Measurements from ENCODE around the gene ABCC1. TPM values are rescaled to one million over a fixed set of nuclear protein-coding genes. Genes with fewer than 3 reads are reported as not detected.

The ABCC1 gene
- total RNA-seq, 1 donor from 2014 or later = 21.8 TPM

GRCh38 chr16:15996432-15997109, 47.2 kb downstream of the ABCC1 start:
- H3K4me1 Mint-ChIP-seq (ENCODE audit: unreplicated experiment) = peaks cover 14% of the 10 kb centered on the region
- H3K27me3 Mint-ChIP-seq (ENCODE audit: unreplicated experiment) = no peaks in the 10 kb centered on the region
- H3K36me3 Mint-ChIP-seq (ENCODE audit: low read depth, unreplicated experiment) = no peaks in the 10 kb centered on the region
- H3K27ac Mint-ChIP-seq (ENCODE audit: unreplicated experiment) = no peak overlapping the region
- H3K9me3 Mint-ChIP-seq (ENCODE audit: unreplicated experiment) = no peaks in the 10 kb centered on the region
- no peak overlapping the region for H3K4me3 Mint-ChIP-seq (ENCODE audit: unreplicated experiment)
- no peak for DNase-seq (ENCODE audit: low spot score)
- no peak for TF ChIP-seq CTCF (IDR thresholded peaks at IDR 0.05; ENCODE audit: unreplicated experiment)

- DNase-seq (ENCODE audit: low spot score) = no peak
- H3K27me3 Mint-ChIP-seq (ENCODE audit: unreplicated experiment) = peaks cover 3% of the 10 kb centered on the region
- H3K4me1 Mint-ChIP-seq (ENCODE audit: unreplicated experiment) = peaks cover 14% of the 10 kb centered on the region
- no peaks in the 10 kb centered on the region for H3K36me3 Mint-ChIP-seq (ENCODE audit: low read depth, unreplicated experiment)
- H3K27ac Mint-ChIP-seq (ENCODE audit: unreplicated experiment) = no peak overlapping the region
- H3K9me3 Mint-ChIP-seq (ENCODE audit: unreplicated experiment) = no peaks in the 10 kb centered on the region
- H3K4me3 Mint-ChIP-seq (ENCODE audit: unreplicated experiment) = no peak overlapping the region
- TF ChIP-seq CTCF (IDR thresholded peaks at IDR 0.05; ENCODE audit: unreplicated experiment) = no peak
Observed at GRCh38 chr16:16000685-16001084, 51.3 kb downstream of the ABCC1 start.

GRCh38 chr16:16001596-16002255, 52.3 kb downstream of the ABCC1 start:
- DNase-seq (ENCODE audit: low spot score) = no peak
- no peaks in the 10 kb centered on the region for H3K36me3 Mint-ChIP-seq (ENCODE audit: low read depth, unreplicated experiment)
- no peaks in the 10 kb centered on the region for H3K9me3 Mint-ChIP-seq (ENCODE audit: unreplicated experiment)
- TF ChIP-seq CTCF (IDR thresholded peaks at IDR 0.05; ENCODE audit: unreplicated experiment) = no peak
- H3K27ac Mint-ChIP-seq (ENCODE audit: unreplicated experiment) = no peak overlapping the region
- H3K4me3 Mint-ChIP-seq (ENCODE audit: unreplicated experiment) = no peak overlapping the region
- H3K4me1 Mint-ChIP-seq (ENCODE audit: unreplicated experiment) = peaks cover 11% of the 10 kb centered on the region
- H3K27me3 Mint-ChIP-seq (ENCODE audit: unreplicated experiment) = peaks cover 3% of the 10 kb centered on the region

GRCh38 chr16:16003719-16004313, 54.4 kb downstream of the ABCC1 start:
- DNase-seq (ENCODE audit: low spot score) = no peak
- no peaks in the 10 kb centered on the region for H3K9me3 Mint-ChIP-seq (ENCODE audit: unreplicated experiment)
- H3K4me1 Mint-ChIP-seq (ENCODE audit: unreplicated experiment) = peaks cover 9% of the 10 kb centered on the region
- no peak overlapping the region for H3K27ac Mint-ChIP-seq (ENCODE audit: unreplicated experiment)
- no peak overlapping the region for H3K4me3 Mint-ChIP-seq (ENCODE audit: unreplicated experiment)
- H3K36me3 Mint-ChIP-seq (ENCODE audit: low read depth, unreplicated experiment) = no peaks in the 10 kb centered on the region
- no peak for TF ChIP-seq CTCF (IDR thresholded peaks at IDR 0.05; ENCODE audit: unreplicated experiment)
- H3K27me3 Mint-ChIP-seq (ENCODE audit: unreplicated experiment) = peaks cover 3% of the 10 kb centered on the region

- no peak for DNase-seq (ENCODE audit: low spot score)
- no peak for TF ChIP-seq CTCF (IDR thresholded peaks at IDR 0.05; ENCODE audit: unreplicated experiment)
- no peak overlapping the region for H3K4me3 Mint-ChIP-seq (ENCODE audit: unreplicated experiment)
- H3K27me3 Mint-ChIP-seq (ENCODE audit: unreplicated experiment) = peaks cover 3% of the 10 kb centered on the region
- H3K9me3 Mint-ChIP-seq (ENCODE audit: unreplicated experiment) = no peaks in the 10 kb centered on the region
- no peak overlapping the region for H3K27ac Mint-ChIP-seq (ENCODE audit: unreplicated experiment)
- H3K4me1 Mint-ChIP-seq (ENCODE audit: unreplicated experiment) = peaks cover 9% of the 10 kb centered on the region
- H3K36me3 Mint-ChIP-seq (ENCODE audit: low read depth, unreplicated experiment) = no peaks in the 10 kb centered on the region
Observed at GRCh38 chr16:16004314-16004749, 54.9 kb downstream of the ABCC1 start.

All from endothelial cell (in vitro differentiated cells).